ENCODE data around the gene MGA.

MGA gene

DNA sequence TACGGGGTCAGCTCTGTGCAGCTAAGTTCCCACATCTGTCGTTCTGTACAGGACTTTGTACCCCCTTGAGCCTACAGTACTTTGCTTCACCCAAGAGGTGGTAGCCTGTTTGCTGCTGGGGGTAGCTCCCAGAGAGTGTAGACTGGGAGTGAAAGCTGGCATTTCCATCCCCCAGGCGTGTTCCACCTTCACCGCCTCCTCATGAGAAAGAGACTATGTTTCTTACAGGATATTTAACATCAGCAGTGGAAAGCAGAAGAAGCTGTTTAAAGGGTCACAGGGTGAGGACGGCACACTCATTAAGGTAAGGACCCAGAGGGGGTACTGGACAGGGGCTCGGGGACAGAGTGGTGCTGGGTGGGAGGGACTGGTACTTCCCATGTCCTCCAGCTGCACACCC lies 157.6 kb downstream of the MGA start:
- no peak for DNase-seq
- in situ Hi-C loops (cut with MboI; ENCODE audit: low pct_unique_long_range_greater_than_20kb, low sequenced_read_pairs): no loop called here

DNA sequence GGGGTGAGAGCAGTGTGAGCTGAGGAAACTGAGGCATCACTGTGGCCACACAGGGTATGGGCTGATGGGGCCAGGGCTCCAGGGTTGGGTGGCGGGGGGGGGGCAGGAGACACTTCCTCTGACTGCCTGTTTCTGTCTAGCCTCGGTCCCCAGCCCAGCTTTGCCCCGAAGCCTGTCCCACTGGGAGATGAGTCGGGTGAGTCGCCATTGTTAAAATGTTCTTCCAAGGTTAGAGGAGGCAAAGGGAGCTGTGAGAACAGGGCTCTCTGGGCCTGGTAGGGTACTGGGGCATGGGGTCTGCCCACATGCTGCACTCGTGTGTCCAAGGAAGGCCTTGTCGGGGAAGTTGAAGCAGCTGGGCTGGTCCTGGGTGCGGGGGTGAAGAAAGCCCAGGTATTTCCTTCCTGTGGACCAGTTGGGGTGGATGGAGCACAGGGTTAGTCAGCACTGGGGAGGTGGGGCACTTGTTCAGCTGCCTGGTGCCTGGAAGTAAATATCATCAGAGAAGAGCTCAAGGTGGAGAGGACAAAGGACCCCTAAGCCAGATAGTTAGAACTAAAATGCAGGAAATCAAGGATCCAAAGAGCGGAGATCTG lies 159.3 kb downstream of the MGA start:
- in situ Hi-C loops (cut with MboI; ENCODE audit: low pct_unique_long_range_greater_than_20kb, low sequenced_read_pairs): no loop called here

DNA sequence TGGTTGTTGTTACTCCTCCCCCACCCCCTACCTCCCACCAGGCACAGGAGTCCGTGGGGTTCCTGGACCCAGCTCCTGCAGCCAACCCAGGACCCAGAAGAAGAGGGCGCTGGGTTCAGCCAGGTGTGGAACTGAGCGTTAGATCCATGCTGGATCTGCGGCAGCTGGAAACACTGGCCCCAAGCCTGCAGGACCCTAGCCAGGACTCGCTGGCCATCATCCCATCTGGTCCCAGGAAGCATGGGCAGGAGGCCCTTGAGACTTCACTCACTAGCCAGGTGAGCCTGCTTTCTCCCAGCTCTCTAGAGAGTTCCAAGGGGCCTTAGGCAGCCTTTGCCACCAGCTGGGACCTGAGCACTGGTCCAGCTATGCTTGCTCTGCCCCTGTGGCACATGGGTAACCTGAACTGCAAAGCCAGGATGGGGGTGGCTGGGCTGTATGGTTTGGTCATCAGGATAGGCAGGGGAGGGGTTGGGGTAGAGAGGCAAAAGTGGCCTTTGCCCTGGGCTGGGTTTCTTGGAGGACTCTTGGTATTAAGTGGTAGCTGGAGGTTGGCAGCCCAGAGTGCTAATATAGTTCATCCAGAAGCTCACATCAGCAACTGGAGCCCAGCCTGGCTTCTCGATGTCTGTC lies 160.7 kb downstream of the MGA start:
- no peak for DNase-seq
- in situ Hi-C loops (cut with MboI; ENCODE audit: low pct_unique_long_range_greater_than_20kb, low sequenced_read_pairs): no loop called here

More for the DNA sequence above, 159.3 kb downstream of the MGA start:
- no peak for DNase-seq

DNA sequence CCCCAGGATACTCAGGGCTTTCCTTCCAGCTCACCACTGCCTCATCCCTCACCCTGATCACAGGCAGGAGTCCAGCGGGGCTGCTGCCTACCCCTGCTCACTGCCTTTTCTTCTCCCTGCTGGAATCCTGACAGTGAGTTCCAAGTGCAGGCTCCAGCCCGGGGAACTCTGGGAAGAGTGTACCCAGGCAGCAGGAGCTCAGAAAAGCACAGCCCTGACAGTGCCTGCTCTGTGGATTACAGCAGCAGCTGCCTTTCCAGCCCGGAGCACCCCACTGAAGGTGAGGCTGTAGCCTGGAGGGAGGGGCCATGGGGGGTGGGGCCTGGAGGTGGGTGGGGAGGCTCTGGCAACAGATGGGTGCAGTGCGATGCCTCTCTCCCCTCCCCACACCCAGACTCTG lies 161.6 kb downstream of the MGA start:
- in situ Hi-C loops (cut with MboI; ENCODE audit: low pct_unique_long_range_greater_than_20kb, low sequenced_read_pairs): no loop called here

DNA sequence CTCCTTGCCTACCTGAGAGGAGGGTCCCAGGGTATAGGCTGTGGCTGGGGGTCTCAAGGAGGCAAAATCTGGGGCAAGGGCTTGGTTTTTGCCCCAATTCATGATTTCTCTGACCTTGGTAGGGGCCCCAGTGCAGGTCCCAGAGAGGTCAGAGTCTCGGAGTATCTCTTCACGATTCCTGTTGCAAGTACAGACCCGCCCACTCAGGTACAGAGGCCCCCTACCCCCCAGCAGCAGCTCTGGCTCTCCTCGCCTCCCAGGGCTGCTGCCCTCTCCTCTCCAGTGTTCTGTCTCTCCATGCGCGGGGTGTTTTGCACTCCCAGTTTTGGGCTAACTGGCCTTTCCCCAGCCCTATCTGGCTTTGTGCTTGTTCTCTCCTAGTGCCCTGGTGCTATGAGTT lies 162.3 kb downstream of the MGA start:
- in situ Hi-C loops (cut with MboI; ENCODE audit: low pct_unique_long_range_greater_than_20kb, low sequenced_read_pairs): no loop called here
- no peak for DNase-seq

More for the DNA sequence above, 161.6 kb downstream of the MGA start:
- DNase-seq: no peak
